Measurements from ENCODE around the gene KIF21A.

KIF21A gene

DNA sequence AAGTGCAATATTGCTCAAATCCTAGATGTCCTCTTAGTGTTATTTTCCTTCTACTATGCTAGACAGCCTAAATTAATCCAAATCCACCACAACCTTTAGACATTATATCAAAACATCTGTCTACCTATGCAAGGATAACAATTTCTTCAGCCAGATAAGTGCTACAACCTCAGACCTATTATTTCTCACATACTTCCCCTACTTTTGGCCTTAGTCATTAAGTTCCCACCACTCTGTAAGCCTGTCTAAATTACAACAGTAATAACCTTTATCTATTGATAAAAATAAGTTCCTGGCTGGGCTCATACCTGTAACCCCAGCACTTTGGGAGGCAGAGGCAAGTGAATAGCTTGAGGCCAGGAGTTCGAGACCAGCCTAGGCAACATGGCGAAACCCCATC, 74.0 kb downstream of the KIF21A start:
- no peak for TF ChIP-seq POLR2AphosphoS5 (IDR thresholded peaks at IDR 0.05; ENCODE audit: low read depth, low read length)
- TF ChIP-seq FOXP2 (optimal IDR thresholded peaks at IDR 0.05; ENCODE audit: borderline replicate concordance, extremely low read depth, extremely low read length, insufficient read depth) = no peak
- TF ChIP-seq TAF1 (IDR thresholded peaks at IDR 0.05; ENCODE audit: borderline replicate concordance, insufficient read depth, low read length) = no peak
- no peak for TF ChIP-seq SIN3A (IDR thresholded peaks at IDR 0.05; ENCODE audit: borderline replicate concordance, insufficient read depth, low read length)
- TF ChIP-seq, protein P1, sequence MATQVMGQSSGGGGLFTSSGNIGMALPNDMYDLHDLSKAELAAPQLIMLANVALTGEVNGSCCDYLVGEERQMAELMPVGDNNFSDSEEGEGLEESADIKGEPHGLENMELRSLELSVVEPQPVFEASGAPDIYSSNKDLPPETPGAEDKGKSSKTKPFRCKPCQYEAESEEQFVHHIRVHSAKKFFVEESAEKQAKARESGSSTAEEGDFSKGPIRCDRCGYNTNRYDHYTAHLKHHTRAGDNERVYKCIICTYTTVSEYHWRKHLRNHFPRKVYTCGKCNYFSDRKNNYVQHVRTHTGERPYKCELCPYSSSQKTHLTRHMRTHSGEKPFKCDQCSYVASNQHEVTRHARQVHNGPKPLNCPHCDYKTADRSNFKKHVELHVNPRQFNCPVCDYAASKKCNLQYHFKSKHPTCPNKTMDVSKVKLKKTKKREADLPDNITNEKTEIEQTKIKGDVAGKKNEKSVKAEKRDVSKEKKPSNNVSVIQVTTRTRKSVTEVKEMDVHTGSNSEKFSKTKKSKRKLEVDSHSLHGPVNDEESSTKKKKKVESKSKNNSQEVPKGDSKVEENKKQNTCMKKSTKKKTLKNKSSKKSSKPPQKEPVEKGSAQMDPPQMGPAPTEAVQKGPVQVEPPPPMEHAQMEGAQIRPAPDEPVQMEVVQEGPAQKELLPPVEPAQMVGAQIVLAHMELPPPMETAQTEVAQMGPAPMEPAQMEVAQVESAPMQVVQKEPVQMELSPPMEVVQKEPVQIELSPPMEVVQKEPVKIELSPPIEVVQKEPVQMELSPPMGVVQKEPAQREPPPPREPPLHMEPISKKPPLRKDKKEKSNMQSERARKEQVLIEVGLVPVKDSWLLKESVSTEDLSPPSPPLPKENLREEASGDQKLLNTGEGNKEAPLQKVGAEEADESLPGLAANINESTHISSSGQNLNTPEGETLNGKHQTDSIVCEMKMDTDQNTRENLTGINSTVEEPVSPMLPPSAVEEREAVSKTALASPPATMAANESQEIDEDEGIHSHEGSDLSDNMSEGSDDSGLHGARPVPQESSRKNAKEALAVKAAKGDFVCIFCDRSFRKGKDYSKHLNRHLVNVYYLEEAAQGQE (IDR thresholded peaks at IDR 0.05; ENCODE audit: insufficient read depth in 1 of 2, low read depth in 2 of 2, low read length in 2 of 2) = no peak

DNA sequence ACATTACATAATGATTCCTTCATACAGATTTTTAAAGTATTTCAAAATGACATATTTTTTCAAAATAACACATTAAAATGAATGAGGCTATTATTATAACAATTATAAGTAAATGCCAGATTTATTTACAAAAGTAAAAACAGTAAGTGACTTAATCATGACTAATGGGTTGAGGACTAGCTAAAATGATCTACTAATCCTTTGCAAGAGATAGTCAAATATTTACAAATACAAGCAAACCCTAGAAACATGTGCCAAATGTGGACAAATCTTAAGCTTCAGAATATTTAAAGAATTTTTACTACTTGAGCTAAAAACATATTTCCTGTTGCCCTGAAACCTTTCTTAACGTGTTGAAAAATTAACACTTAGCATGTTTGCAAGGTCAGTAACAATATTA, 74.8 kb downstream of the KIF21A start:
- TF ChIP-seq SIN3A (IDR thresholded peaks at IDR 0.05; ENCODE audit: borderline replicate concordance, insufficient read depth, low read length) = no peak
- TF ChIP-seq FOXP2 (optimal IDR thresholded peaks at IDR 0.05; ENCODE audit: borderline replicate concordance, extremely low read depth, extremely low read length, insufficient read depth) = no peak

DNA sequence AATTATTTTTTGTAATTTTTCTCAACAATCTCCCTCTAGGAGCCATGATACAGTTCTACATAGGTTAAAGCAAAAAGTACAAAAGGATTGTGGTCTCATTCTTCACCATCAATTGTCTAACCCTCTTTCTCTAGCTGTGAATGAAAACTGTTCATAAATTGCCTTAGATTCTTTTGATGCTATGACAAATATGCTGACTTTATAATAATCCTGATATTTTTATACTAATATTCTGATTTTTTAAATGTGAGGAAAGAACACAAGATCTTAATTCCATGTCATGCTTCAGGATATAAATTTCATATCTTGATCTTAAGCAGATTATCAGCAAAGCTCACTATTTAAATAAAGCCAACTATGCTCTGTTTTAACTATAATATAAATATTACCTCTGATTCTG, 75.4 kb downstream of the KIF21A start:
- TF ChIP-seq SIN3A (IDR thresholded peaks at IDR 0.05; ENCODE audit: borderline replicate concordance, insufficient read depth, low read length) (no peak), POLR2AphosphoS5 (IDR thresholded peaks at IDR 0.05; ENCODE audit: low read depth, low read length) (no peak), FOXP2 (optimal IDR thresholded peaks at IDR 0.05; ENCODE audit: borderline replicate concordance, extremely low read depth, extremely low read length, insufficient read depth) (no peak), TAF1 (IDR thresholded peaks at IDR 0.05; ENCODE audit: borderline replicate concordance, insufficient read depth, low read length) (no peak)
- TF ChIP-seq, protein P1 (IDR thresholded peaks at IDR 0.05; ENCODE audit: insufficient read depth in 1 of 2, low read depth in 2 of 2, low read length in 2 of 2) = no peak

DNA sequence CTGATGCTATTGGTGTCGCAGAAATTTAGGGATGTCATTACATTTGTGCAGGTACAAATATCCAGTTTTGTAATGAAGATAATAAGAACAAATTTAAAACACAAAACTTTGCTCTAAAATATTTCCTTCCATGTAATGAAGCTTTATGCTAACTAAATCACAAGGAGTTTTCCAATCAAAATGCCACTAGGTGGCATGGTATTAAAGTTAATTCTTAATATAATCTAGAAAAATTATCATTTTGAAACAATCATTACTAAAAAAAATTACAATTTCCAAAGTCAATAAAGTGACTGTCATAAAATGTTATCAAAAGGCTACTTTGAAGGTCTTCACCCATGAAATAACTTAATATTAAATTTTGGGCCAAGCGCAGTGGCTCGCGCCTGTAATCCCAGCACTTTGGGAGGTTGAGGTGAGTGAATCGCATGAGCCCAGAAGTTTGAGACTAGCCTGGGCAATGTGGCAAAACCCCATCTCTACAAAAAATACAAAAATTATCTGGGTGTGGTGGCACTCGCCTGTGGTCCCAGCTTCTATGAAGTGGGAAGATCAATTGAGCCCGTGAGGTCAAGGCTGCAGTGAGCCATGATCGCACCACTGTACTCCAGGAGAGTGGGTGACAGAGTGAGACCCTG, 77.4 kb downstream of the KIF21A start:
- TF ChIP-seq, protein P1 (IDR thresholded peaks at IDR 0.05; ENCODE audit: insufficient read depth in 1 of 2, low read depth in 2 of 2, low read length in 2 of 2) = no peak
- TF ChIP-seq TAF1 (IDR thresholded peaks at IDR 0.05; ENCODE audit: borderline replicate concordance, insufficient read depth, low read length) = no peak
- no peak for TF ChIP-seq FOXP2 (optimal IDR thresholded peaks at IDR 0.05; ENCODE audit: borderline replicate concordance, extremely low read depth, extremely low read length, insufficient read depth)
- no peak for TF ChIP-seq POLR2AphosphoS5 (IDR thresholded peaks at IDR 0.05; ENCODE audit: low read depth, low read length)
- TF ChIP-seq SIN3A (IDR thresholded peaks at IDR 0.05; ENCODE audit: borderline replicate concordance, insufficient read depth, low read length) = no peak

DNA sequence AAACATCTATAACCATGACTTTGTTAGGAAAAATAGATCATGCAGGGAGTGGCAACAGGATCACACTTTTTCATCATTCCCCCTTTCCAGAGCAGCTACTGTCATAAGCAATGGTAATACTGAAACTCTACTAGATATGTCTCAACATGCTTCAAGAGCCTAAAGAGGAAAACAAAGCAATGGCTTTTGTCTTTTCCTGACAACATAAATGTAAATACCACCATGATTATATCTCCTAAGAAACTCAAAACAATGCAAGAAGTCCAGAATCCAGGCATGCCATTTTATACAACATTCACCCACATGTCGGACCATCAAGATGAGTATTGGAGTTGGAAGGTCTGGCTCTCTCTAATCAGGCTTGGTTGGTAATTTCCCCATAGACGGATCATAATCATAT, 78.7 kb downstream of the KIF21A start:
- TF ChIP-seq POLR2AphosphoS5 (IDR thresholded peaks at IDR 0.05; ENCODE audit: low read depth, low read length) = no peak
- no peak for TF ChIP-seq FOXP2 (optimal IDR thresholded peaks at IDR 0.05; ENCODE audit: borderline replicate concordance, extremely low read depth, extremely low read length, insufficient read depth)
- TF ChIP-seq, protein P1 (IDR thresholded peaks at IDR 0.05; ENCODE audit: insufficient read depth in 1 of 2, low read depth in 2 of 2, low read length in 2 of 2) = no peak
- TF ChIP-seq TAF1 (IDR thresholded peaks at IDR 0.05; ENCODE audit: borderline replicate concordance, insufficient read depth, low read length) = no peak
- no peak for TF ChIP-seq SIN3A (IDR thresholded peaks at IDR 0.05; ENCODE audit: borderline replicate concordance, insufficient read depth, low read length)
